T-helper 2 cell treated with Interferon-gamma antibody and Interleukin-4, amounts not matched to agents 5 μg/mL and 100 μg/mL, for 36 hours (primary cell): ENCODE results near the gene MAP4K3.

Experiments
- DNase-seq: peaks from one replicate; pipeline ENCODE4 v3.0.0; 2021; ENCODE audit warnings: low spot score
- H3K27ac Mint-ChIP-seq: one replicate; pipeline ENCODE4 v1.8.0; 2021; ENCODE audit warnings: mild to moderate bottlenecking, mixed read lengths
- H3K27me3 Mint-ChIP-seq: one replicate; pipeline ENCODE4 v1.8.0; 2021; ENCODE audit warnings: low read depth, mixed read lengths
- H3K36me3 Mint-ChIP-seq: one replicate; pipeline ENCODE4 v1.8.0; 2021; ENCODE audit warnings: low read depth, mixed read lengths
- H3K4me1 Mint-ChIP-seq: one replicate; pipeline ENCODE4 v1.8.0; 2021; ENCODE audit warnings: low read depth, mixed read lengths
- H3K4me3 Mint-ChIP-seq: one replicate; pipeline ENCODE4 v1.8.0; 2022; ENCODE audit warnings: mild to moderate bottlenecking, moderate library complexity, mixed read lengths
- H3K9me3 Mint-ChIP-seq: one replicate; pipeline ENCODE4 v1.8.0; 2021; ENCODE audit warnings: mixed read lengths

The MAP4K3 gene

DNA sequence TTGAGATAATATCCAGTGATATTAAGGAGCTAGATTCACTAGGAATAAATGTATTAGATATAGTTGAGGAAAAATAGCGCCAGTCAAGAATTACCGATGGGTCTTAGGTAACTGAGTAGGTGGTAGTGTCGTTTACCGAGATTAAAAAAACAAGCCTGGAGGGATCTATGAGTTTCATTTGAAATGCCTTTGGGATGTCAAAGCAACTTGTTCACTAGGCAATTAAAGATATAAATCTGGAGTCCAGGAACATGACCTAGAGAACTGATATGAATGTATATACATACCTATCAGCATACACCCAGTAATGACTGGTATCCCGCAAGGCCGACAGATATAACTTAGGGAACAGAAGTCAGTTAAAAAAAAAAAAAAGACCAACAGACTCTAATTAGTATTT, 29.2 kb upstream of the MAP4K3 start:
- no peaks in the 10 kb centered on the region for H3K36me3 Mint-ChIP-seq
- no peaks in the 10 kb centered on the region for H3K9me3 Mint-ChIP-seq
- H3K27ac Mint-ChIP-seq, result no peak overlapping the region
- H3K4me1 Mint-ChIP-seq, result peaks cover 13% of the 10 kb centered on the region
- no peak for DNase-seq
- no peak overlapping the region for H3K4me3 Mint-ChIP-seq
- H3K27me3 Mint-ChIP-seq, result no peaks in the 10 kb centered on the region

DNA sequence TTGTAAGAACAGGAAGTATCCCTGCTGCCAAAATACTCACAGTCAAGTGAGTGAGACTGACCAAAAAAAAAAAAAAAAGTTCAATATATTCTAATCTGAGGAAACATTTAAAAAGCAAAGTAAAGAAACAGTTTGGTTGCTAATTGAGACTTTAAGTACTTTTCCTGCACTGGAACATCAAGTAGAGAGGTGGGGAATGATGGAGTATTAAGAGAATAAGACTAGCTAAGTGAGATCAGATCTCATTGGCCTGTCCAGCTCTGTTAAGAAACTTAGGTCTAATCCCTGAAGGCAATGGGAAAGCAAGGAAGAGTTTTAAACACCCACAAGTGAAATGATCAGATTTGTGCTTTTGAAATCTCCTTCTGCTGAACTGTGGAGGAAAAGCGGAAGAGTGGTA, 27.8 kb upstream of the MAP4K3 start:
- Mint-ChIP-seq H3K4me3 (no peak overlapping the region), H3K27ac (no peak overlapping the region), H3K36me3 (no peaks in the 10 kb centered on the region), H3K4me1 (peaks cover 13% of the 10 kb centered on the region), H3K9me3 (no peaks in the 10 kb centered on the region), H3K27me3 (no peaks in the 10 kb centered on the region)
- no peak for DNase-seq

DNA sequence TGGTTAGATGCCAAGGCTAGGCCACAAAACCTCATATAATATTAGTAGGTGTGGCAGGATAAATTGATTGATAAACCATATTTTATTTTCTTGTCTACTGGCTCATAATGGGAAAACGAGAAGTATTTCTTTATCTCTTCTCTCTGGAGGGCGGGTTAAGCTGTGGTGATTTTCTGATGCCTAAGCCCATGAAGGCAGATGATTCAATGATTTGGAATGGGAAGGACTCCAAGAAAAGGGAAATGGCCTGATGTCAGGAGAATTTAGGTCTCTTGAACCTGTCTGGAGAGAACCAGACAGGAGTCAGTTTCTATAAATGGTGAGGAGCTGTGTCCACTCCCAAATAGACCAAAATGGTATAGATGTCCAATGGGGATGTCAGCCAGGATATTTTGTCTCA, 18.7 kb upstream of the MAP4K3 start:
- H3K4me1 Mint-ChIP-seq, result peaks cover 2% of the 10 kb centered on the region
- H3K4me3 Mint-ChIP-seq, result no peak overlapping the region
- no peaks in the 10 kb centered on the region for H3K9me3 Mint-ChIP-seq
- DNase-seq, result no peak
- no peak overlapping the region for H3K27ac Mint-ChIP-seq
- no peaks in the 10 kb centered on the region for H3K27me3 Mint-ChIP-seq
- H3K36me3 Mint-ChIP-seq, result no peaks in the 10 kb centered on the region

- H3K27me3 Mint-ChIP-seq, result no peaks in the 10 kb centered on the region
- no peak overlapping the region for H3K4me3 Mint-ChIP-seq
- H3K9me3 Mint-ChIP-seq, result no peaks in the 10 kb centered on the region
- H3K4me1 Mint-ChIP-seq, result peaks cover 2% of the 10 kb centered on the region
- H3K27ac Mint-ChIP-seq, result no peak overlapping the region
- no peak for DNase-seq
- no peaks in the 10 kb centered on the region for H3K36me3 Mint-ChIP-seq
Measured at GRCh38 chr2:39452396-39452795, 15.3 kb upstream of the MAP4K3 start.

DNA sequence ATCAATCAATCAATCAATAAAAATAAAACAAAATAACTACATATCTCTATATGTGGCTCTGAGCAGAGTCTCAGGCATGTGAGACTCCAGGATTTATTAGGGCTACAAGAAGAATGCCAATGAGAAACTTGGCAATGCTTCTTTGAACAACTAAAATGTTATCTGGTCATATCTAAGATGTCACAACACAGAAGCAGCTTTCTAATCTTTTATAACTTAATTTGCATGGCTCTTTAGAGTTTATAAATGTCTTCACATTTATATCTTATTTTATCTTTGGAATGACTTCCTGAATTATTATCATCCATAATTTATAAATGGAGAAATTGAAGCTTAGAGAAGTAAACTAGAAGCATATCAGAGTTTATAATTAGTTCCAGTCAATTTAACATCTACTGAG, 14.9 kb upstream of the MAP4K3 start:
- Mint-ChIP-seq H3K36me3 (no peaks in the 10 kb centered on the region), H3K4me3 (no peak overlapping the region), H3K27ac (no peak overlapping the region), H3K9me3 (no peaks in the 10 kb centered on the region), H3K4me1 (peaks cover 2% of the 10 kb centered on the region), H3K27me3 (no peaks in the 10 kb centered on the region)
- DNase-seq, result no peak

DNA sequence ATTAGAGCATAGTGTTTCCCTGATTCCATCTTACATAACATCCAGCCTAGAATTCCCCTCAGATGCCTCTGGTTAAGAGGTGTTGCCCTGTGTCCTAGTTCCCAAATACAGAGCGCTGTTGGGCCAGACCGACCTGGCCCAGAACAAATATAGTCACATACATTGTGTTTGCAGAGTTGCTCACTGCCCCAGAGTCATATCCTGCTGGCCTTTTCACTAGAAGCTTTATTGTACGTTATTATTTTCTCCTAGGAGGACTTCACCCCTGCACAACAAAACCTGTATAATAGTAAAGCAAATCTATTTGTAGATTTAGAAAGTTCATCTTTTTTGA, 11.1 kb upstream of the MAP4K3 start:
- Mint-ChIP-seq H3K27ac (no peak overlapping the region), H3K9me3 (peaks cover under 1% of the 10 kb centered on the region), H3K4me3 (no peak overlapping the region), H3K36me3 (no peaks in the 10 kb centered on the region), H3K4me1 (peaks cover 2% of the 10 kb centered on the region), H3K27me3 (no peaks in the 10 kb centered on the region)
- no peak for DNase-seq

GRCh38 chr2:39447266-39448168, 10.4 kb upstream of the MAP4K3 start:
- H3K4me1 Mint-ChIP-seq, result peaks cover 2% of the 10 kb centered on the region
- peaks cover under 1% of the 10 kb centered on the region for H3K36me3 Mint-ChIP-seq
- no peak for DNase-seq
- H3K4me3 Mint-ChIP-seq, result no peak overlapping the region
- H3K27me3 Mint-ChIP-seq, result no peaks in the 10 kb centered on the region
- peaks cover 7% of the 10 kb centered on the region for H3K9me3 Mint-ChIP-seq
- no peak overlapping the region for H3K27ac Mint-ChIP-seq

DNA sequence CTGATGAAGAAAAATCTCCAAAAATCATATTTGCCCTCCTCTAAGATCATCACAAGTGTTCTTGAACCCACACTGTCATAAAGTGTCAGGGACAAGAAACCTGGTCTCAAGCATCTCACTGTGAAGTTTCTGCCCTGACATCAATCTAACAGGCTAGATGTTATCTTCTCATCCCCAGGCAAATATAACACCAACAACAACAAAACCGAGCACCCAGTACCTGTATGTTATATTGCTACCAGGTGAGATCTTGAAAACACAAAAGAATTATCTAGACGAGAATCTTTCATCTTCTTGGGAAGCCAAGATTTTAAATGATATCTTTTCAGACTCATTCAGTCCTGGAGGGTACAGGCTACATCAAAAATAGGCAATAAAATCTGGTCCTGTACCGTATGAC, 8.8 kb upstream of the MAP4K3 start:
- Mint-ChIP-seq H3K36me3 (peaks cover 5% of the 10 kb centered on the region), H3K4me1 (no peaks in the 10 kb centered on the region), H3K27me3 (no peaks in the 10 kb centered on the region), H3K4me3 (no peak overlapping the region), H3K9me3 (peaks cover 11% of the 10 kb centered on the region), H3K27ac (no peak overlapping the region)
- no peak for DNase-seq

GRCh38 chr2:39443009-39443408, 5.9 kb upstream of the MAP4K3 start:
- Mint-ChIP-seq H3K36me3 (peaks cover 8% of the 10 kb centered on the region), H3K27ac (no peak overlapping the region), H3K27me3 (no peaks in the 10 kb centered on the region), H3K4me1 (peaks cover 11% of the 10 kb centered on the region), H3K4me3 (no peak overlapping the region), H3K9me3 (peaks cover 11% of the 10 kb centered on the region)
- no peak for DNase-seq

GRCh38 chr2:39437522-39438296, 624 bp upstream of the MAP4K3 start:
- Mint-ChIP-seq H3K27ac (peak overlapping the region; percentile 5), H3K4me1 (peaks cover 42% of the 10 kb centered on the region), H3K27me3 (no peaks in the 10 kb centered on the region), H3K9me3 (peaks cover 6% of the 10 kb centered on the region), H3K36me3 (peaks cover 8% of the 10 kb centered on the region), H3K4me3 (peak overlapping the region; percentile 83)
- peak; percentile 32 for DNase-seq

DNA sequence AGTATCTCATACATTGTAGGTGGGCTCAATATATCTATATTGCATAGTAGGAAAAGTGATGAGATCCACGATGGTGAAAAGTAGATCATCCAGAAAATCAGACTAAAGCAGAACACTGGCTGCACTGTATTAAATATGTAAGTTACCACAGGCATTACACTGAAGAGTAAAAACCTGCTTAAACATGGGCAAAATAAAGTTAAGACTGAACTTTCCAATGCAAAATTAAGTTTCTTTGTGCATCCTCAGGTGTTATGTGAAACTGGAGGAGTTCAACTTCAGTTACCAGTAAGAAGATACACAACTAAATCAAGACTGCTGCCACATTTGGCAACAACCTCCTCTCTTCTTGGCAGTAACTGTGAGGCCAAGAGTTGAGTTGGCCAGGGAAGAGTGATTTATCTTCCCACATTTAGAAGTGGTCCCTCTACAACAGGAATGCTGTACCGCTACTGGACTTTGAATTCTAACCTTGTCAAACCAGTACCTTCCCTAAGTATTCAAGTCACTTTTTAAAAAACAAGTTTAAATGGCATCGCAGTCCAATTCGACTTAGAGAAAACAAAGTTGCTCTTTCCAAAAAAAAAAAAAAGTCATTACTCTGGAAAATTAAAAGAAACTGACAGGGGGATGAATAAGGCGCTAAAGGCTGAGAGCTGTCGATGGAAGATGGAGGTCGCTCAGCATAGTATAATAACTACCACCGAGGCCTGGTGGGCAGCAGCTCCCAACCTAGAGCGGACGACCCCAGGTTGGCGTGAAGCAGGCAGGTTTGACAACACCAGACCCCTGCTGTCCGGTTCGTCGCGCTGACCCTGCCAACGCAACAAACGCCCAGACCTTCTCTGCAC, 1.1 kb downstream of the MAP4K3 start:
- H3K9me3 Mint-ChIP-seq, result no peaks in the 10 kb centered on the region
- H3K4me1 Mint-ChIP-seq, result peaks cover 42% of the 10 kb centered on the region
- no peaks in the 10 kb centered on the region for H3K27me3 Mint-ChIP-seq

GRCh38 chr2:39435234-39435633, 1.9 kb downstream of the MAP4K3 start:
- peak overlapping the region; percentile 92 for H3K4me3 Mint-ChIP-seq
- H3K9me3 Mint-ChIP-seq, result no peaks in the 10 kb centered on the region
- H3K27ac Mint-ChIP-seq, result no peak overlapping the region
- peaks cover 42% of the 10 kb centered on the region for H3K4me1 Mint-ChIP-seq
- peaks cover 1% of the 10 kb centered on the region for H3K36me3 Mint-ChIP-seq
- no peaks in the 10 kb centered on the region for H3K27me3 Mint-ChIP-seq
- DNase-seq, result no peak

More for the DNA sequence above, 1.1 kb downstream of the MAP4K3 start:
- H3K27ac Mint-ChIP-seq, result peak overlapping the region; percentile 71
- peak overlapping the region; percentile 92 for H3K4me3 Mint-ChIP-seq
- DNase-seq, result no peak
- H3K36me3 Mint-ChIP-seq, result peaks cover 3% of the 10 kb centered on the region

- DNase-seq, result no peak
- Mint-ChIP-seq H3K4me3 (no peak overlapping the region), H3K27ac (no peak overlapping the region), H3K27me3 (no peaks in the 10 kb centered on the region), H3K9me3 (no peaks in the 10 kb centered on the region), H3K4me1 (peaks cover 36% of the 10 kb centered on the region), H3K36me3 (no peaks in the 10 kb centered on the region)
Measured at GRCh38 chr2:39434233-39434897, 2.7 kb downstream of the MAP4K3 start.
